Measurements from ENCODE around the gene RGS14. TPM values are rescaled to one million over a fixed set of nuclear protein-coding genes. Genes with fewer than 3 reads are reported as not detected.
"Not testable (repeated sequence)": the region's sequence is repeated elsewhere in the genome, so short reads cannot be mapped to it uniquely, and the experiment has no call there.

The RGS14 gene
- total RNA-seq, 1 experiment from 2014 or later, result 26.2 TPM

DNA sequence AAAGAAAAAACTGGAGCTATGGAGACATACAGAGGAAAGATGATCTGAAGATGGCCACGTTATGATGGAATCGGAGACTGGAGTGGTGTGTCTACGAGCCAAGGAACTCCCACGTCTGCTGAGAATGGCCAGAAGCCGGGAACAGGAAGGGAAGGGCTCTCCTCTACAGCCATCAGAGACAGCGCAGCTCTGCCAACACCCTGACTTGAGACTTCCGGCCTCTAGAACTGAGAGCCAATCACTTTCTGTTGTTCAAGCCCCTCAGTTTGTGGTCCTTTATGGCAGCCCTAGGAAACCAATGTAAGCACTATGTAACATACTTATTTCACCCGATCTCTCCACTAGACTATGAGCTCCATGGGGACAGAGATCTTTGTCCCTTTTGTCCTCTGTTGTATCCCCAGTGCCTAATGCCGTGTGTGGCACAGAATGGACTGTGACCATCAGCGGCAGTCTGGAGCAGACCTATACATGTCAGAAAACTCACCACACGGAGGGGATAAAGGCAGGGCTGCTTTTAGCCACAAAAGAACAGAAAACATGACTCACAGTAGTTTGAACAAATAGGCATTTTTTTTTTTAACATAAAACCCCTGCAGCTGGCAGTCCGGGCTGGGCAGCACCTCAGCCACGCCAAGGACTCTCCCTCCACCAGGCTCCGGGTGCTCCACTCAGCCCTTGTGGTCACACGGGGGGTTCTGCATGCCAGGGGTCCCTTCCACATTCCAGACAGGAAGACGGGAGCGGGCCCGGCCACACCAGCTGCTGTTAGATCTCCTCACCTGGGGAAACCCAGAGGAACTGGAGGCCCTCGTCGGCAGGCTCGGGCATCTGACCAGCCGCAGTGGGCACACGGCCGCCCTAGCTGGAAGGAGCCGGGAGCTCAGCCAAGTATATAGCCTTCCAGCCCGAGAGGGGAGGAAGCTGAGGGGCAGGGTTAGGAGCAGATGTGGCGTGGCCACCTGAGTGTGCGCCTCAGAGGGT, 29.9 kb upstream of the RGS14 start:
- DNase-seq (ENCODE audit: low spot score), result peak; percentile 83

DNA sequence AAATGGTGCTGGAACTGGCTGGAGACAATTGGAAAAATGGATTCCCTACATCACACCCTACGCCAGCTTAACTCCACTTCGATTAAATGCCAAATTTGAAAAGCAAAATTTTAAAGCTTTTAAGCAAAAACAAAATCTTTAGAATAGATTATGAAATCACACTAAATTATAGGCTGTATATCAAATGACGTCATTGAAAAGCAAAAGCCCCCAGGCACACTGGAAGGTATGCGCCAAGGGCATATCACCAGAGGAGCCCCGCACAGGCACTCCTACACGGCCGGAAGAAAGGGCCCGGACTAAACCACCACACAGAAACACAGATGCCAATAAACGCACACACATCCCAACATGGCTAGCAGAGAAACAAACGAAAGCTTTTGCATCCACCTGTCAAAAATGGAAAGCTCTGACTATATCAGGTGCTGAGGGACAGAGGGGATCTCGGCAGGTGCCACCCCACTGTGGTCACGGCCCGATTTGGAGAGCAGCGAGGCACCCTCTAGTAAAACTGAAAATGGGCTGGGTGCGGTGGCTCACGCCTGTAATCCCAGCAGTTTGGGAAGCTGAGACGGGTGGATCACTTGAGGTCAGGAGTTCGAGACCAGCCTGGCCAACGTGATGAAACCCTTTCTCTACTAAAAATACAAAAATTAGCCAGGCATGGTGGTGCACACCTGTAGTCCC, 29.0 kb upstream of the RGS14 start:
- no peak for DNase-seq (ENCODE audit: low spot score)

DNA sequence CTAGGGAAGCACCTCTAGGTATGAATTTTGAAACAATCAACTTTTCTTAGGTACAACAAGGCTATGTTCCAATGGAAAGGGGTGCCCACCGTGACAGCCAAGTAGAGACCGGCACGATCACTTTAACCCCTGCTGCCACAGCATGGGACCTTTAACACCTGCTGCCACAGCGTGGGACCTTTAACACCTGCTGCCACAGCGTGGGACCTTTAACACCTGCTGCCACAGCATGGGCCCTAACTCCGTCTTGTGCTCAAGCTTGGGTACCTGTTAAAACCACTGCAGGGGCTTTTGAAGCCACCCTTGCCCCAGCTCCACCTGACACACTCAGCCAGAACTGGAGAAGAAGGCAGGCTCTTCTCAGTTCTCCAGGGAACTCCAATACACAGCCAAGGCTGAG, 27.8 kb upstream of the RGS14 start:
- DNase-seq (ENCODE audit: low spot score), result no peak

DNA sequence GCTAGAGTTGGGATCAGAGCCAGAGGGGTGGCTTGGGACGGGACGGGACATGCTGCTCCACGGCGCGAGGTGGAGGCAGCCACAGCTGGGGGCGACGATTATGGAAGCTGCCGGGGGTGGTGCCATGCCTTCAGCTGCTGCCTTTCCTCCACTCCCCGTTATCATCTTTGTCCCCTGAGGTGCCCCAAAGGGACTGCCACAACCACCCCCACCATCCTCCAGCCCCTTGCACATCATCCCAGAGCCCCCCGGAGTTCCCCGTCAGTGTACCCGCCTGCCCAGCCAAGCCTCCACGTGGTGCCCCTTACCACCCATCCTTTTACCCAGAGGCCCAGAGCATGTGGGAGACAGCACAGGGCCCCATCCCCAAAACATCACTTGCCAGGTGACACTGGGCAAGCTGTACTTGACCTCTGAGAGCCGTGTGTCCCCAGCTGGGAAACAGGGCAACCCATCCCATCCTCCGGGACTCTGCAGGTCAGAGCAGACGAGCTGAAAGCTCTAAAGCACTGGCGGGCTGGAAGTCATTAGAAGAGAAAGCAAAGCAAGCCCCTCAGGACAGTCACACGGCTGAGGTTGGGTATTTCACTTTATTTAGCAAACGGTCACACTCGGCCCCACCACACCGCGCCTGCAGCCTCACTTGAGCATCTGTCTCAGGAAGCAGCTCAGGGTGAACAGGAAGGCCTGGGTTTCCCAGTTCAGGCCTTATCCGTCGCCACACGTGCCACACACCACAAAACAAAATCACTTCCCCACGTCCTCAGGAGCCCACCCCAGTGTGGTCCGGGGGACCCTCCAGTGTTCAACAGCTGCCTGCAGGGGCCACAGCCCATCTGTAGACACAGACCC, 26.5 kb upstream of the RGS14 start:
- no peak for DNase-seq (ENCODE audit: low spot score)

DNA sequence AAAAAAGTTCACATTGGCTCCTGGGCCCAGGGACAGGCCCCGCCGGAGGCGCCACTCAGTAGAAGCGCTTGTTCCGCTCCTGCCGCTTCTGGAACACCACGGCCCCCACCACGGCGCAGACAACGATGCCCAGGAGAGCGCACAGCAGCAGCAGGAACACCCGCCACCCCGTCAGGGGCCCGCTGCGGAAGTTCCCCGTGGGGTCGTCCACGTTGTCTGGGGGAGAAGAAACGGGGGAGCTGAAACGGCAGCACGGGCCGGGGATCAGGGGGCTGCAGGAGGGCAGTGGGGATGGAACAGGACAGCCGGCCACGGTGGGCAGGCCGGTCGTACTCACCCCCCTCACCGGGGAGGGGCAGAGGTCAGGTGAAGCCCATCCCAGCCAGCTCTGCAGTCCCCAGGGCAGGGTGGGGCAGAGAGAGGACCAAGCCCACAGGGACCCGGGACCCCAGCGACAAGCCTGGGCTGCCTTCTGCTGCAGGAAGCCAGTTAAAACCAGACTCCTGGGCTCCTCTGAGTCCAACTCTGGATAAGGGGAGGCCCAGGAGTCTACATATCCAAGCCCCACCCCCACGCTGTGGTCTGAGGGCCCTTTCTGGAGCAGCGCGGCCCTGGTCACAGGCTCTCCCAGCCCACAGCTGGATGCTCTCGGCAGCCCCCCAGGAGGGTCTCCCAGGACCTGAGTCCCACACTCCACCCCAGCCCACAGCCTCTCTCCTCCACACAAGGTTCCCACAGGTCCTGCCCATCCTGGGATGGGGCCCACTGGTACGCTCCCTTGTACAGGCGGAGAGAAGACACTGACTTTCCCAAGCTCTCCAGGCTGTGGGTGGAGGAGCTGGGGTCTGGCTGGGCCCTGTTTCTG, 25.5 kb upstream of the RGS14 start:
- DNase-seq (ENCODE audit: low spot score), result no peak

DNA sequence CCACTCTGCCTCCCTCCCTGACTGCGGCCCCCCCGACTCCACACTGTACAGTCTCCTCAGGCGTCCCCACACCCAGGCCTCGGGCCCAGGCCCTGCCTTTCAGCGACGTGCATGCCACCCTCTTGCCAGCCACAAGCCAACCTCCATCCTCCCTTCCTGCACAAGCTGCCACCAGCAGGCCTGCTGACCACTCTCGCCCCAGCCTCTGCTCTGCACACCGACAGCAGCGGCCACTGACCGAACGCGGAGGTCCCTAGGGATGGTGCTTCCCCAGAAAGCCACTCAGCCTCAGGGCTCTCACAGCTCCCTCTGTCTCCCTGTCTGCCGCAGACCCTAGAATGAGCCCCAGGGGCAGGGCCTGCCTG, 24.8 kb upstream of the RGS14 start:
- no peak for DNase-seq (ENCODE audit: low spot score)

DNA sequence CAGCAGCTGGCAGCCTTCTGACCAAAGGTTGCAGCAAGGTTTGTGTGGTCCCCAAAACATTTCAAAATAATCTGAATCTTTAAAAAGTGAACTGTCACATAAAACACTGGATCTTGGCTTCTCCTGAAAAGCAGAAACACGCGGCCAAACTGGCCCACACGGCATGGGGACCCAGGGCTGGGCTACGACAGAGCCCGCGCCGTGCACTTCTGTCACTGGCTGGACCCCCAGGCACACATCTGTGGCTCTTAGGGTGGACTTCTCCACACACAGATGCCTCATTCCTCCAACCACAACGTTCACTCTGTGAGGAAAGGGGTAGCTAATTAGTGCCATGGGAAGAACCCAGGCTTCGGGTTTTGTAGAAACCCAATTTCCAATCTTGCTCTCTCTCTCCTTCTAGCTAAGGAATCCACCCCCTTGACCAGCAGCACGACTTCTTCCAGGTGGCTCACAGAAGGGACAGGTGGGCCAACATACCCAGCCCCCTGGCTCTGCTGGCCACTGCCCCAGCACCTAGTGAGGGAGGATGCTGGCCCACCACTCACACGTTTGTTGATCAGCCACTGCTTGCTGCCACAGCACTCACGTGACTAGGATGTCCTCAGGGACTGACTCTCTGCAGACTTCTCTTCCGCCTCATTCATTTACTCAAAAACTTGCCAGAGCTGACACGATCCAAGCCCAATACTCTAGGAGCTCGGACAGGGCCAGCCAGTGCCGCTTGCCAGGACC, 24.1 kb upstream of the RGS14 start:
- no peak for DNase-seq (ENCODE audit: low spot score)

DNA sequence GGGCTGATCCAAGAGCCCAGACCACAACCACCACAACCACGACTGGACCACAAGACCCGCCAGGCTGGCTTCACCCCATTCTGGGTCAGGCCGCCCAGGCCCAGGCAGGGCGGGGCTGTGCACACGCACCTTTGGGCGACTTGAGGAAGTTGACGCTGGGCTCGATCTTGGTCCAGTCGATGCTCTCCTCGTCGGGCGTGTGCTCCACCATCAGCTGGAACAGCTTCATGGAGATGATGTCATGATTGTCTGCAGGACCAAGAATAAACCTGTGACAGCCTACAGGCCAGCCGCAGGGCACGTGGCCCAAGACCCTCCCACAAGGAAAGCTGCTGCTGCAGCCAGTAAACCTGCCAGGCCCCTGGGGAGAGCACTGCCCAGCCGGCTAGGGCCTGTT, 23.6 kb upstream of the RGS14 start:
- DNase-seq (ENCODE audit: low spot score), result no peak

DNA sequence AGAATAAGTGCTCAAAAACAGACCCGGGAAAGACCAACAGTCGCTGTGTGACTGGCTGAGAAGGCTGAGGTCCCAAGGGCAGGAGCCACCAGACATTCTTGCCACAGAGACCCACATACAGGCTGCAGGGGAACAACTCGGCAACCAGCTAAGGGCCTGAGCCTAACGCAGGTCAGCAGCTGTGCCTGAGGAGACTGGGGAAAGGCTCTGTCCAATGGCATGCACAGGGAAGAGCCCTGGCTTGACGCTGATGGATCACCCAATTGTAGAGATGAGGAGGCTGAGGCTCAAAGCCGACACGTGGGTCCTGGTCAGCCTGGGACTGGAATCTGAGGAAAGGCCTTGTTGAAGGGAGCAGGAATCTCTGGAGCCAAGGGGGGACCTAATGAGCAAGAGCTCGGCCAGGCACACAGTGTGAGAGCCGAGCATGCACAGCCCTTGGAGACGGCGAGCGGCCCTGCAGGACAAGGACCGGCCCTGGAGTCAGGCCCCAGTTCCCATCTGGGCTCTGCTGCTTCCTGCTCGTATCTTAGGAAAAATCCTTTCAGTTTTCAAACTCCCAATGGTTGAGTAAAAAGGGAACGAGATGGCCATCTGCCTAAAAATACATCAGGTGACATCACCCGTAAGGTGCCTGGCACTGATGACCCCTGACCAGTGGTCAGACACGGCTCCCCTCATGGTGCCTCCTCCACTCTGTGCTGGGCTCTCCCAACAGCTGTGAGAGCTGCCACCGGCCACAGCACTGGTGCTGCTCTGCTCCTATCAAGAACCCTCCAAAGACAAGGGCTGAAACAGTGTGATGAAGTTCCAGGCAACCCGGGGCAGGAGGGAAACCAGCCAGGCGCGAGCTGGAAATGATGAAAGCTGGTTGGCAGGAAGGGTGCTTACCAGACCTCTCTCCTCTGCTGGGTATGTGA, 22.7 kb upstream of the RGS14 start:
- DNase-seq (ENCODE audit: low spot score), result no peak

DNA sequence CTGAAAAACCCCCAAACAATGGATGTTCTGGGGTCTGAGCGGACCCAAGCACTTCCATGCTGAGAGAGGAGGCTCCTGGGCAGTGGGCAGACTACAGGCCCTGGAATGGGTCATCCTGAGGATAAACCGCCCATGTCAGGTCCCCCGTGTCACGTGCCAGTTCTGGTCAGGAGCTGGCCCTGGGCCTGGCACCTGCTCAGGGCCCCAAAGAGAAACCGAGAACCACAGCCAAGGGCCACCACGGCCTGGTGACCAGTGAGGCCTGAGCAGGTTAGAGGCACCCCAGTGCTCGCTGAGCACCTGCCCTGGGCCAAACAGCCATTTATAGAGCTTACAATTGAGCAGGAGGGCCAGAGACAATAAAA, 22.0 kb upstream of the RGS14 start:
- no peak for DNase-seq (ENCODE audit: low spot score)

DNA sequence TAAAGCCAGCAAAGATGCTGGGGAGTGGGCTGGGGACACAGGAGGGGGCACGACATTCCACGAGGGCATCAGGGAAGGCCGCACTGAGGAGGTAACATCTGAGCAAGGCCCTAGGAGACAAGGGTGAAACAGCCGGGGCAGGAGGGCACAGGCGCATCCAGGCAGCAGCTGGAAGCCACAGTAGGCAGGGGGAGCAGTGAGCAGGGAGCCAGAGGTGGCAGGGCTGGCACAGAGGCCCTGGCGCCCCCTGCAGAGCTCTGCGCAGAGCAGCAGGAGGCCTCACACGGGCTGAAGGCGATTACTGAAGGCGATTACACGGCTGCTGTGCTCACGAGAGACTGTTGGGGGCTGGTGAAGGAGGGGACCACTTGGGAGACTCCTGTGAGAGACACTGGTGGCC, 21.6 kb upstream of the RGS14 start:
- DNase-seq (ENCODE audit: low spot score), result peak; percentile 48

DNA sequence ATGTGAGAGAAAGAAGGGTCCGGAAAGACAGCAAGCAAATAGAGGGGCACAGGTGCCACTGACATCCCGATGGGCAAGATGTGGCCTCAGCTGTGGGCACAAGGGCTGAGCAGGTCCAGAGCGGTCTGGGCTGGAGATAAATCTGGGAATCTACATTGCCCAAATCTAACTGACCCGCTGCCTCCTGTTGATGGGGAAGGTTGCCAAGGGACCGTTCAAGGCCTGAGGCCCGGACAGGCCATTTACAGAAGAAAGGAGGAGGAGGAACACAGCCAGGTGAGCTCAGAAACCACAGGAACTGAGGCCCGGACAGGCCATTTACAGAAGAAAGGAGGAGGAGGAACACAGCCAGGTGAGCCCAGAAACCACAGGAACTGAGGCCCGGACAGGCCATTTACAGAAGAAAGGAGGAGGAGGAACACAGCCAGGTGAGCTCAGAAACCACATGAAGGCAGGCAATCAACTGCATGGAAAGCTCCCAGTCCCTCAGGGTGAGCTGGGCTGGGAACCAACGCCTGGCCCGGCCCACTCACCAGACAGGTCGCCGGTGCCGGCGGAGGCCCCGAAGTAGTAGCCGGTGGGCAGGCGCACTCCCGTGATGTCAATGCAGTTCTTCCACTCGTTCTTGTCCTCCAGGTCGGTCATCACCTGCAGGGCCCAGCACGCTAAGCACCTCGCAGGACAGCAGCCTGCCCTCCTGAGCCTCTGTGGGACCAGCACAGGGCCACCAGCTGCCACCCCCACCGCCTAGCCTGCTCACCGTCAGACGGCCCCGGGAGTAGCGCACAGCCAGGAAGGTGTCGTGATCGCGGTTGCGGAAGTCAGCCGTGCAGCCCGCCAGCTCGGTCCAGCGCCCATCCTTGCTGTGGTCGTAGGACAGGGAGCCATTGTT, 20.9 kb upstream of the RGS14 start:
- DNase-seq (ENCODE audit: low spot score), result no peak

DNA sequence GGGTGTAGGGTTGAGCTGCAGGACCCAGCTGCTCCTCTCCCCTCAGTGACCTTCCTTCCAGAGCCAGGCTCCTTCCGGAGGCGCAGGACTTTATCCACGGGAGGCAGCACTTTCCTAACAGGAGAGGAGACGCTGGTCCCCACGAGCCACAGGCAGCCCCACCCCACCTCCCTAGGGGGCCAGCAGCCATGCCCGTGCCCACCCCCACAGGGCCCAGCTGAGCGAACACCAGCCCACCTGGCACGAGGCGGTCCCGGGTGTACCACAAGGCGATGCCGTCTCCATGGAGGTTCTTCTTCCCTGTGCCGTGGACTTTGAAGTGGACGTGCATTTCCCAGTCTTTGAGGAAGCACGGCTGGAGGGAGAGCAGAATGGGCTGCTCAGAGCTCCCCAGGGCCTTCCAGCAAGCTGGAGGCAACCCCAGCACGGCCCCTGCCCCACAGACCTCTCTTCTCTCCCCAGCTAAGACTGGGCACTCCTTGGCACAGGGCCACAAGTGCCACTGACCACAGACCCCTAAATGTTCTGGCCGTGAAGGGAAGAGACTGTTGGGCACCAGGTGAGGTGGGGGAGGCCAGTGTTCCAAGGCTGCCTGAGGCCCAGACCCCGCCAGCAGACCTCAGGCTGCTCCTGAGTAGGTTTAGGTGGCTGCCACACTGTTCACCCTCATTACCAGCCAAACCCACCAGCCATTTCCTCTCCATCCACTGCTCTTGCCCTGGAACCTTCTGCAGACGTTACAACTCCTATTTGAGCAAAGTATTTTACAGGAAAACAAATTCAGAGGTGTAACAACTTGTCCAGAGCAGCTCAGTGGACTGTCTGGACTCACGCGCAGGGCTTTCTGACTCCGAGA, 19.2 kb upstream of the RGS14 start:
- no peak for DNase-seq (ENCODE audit: low spot score)

DNA sequence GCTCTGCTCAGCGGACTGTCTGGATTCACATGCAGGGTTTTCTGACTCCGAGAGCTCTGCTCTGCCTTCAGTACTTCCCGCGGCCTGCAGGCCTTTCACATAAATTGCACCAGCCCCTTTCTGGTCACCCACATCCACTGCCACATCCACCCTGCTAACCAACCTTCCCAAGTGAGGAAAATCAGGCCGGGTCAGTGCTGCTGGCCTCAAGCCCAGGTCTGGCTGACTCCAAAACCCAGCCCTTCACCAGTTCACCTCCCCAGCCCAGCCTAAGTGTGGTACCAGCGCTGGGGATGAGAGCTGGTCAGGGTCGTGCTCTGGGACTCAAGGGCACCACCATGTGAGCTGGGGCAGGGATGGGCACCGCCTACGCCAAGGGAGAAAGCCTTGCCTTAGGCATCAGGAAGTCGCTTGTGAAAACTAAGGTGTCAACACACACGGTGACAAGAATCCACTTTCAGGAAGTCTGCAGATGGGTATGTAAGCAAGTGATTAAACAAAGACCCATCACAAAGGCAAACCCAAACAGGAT, 18.6 kb upstream of the RGS14 start:
- DNase-seq (ENCODE audit: low spot score), result no peak

DNA sequence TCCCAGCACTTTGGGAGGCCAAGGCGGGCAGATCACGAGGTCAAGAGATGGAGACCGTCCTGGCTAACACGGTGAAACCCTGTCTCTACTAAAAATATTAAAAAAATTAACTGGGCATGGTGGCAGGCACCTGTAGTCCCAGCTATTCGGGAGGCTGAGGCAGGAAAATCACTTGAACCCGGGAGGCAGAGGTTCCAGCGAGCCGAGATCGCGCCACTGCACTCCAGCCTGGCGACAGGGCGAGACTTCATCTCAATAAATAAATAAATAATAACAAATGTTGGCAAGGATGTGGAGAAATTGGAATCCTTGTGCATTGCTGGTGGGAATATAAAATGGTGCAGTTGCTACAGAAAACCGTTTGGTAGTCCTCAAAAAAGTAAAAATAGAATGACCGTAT, 14.7 kb upstream of the RGS14 start:
- DNase-seq (ENCODE audit: low spot score), result not testable (repeated sequence)

DNA sequence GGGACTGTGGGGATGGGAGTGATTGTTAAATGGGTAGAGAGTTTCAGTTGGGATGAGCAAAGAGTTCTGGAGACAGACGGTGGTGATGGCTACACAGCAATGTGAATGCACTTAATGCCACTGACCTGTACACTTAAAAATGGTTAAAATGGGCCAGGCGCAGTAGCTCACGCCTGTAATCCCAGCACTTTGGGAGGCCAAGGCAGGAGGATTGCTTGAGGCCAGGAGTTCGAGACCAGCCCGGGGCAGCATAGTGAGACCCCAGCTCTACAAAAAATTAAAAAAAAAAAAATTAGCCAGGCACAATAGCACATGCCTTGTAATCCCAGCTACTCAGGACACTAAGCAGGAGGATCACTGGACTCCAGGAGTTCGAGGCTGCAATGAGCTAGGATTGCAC, 13.9 kb upstream of the RGS14 start:
- DNase-seq (ENCODE audit: low spot score), result no peak

DNA sequence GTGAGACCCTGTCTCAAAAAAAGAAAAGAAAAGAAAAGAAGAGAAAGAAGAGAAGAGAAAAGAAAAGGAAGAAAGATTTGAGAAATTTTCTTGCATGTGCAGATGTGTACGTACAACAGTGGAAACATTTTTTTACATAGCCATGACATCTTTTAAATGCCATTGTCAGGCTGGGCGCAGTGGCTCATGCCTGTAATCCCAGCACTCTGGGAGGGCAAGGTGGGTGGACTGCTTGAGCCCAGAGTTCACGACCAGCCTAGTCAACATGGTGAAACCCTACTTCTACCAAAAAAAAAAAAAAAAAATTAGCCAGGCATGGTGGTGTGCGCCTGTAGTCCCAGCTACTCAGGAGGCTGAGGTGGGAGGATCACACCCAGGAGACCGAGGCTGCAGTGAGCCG, 12.8 kb upstream of the RGS14 start:
- no peak for DNase-seq (ENCODE audit: low spot score)
